Loucy (cell line): ENCODE results near the gene GRID2.

Experiments used
- H2AFZ ChIP-seq: fragments of 200-600 bp; sonication (generic); 2 replicates; pipeline ENCODE4 v1.6.0; 2016; ENCODE audit warnings: antibody characterized with exemption, mild to moderate bottlenecking, low read length, moderate library complexity
- H3F3A ChIP-seq: fragments of 200-600 bp; 2 replicates; pipeline ENCODE4 v1.6.0; 2016; ENCODE audit warnings: antibody characterized with exemption, low read depth, mild to moderate bottlenecking
- H3K27me3 ChIP-seq: fragments of 200-600 bp; sonication (generic); 2 replicates; pipeline ENCODE4 v1.6.1; 2014; ENCODE audit warnings: low read length, mild to moderate bottlenecking; ENCODE audit not compliant: insufficient read depth, poor library complexity, severe bottlenecking
- H3K36me3 ChIP-seq: fragments of 200-600 bp; sonication (generic); 2 replicates; pipeline ENCODE4 v1.6.1; 2016; ENCODE audit warnings: low read length; ENCODE audit not compliant: insufficient read depth
- H3K4me1 ChIP-seq: fragments of 200-600 bp; sonication (generic); 2 replicates; pipeline ENCODE4 v1.5.1; 2014; ENCODE audit warnings: low read length, mild to moderate bottlenecking; ENCODE audit not compliant: insufficient read depth, poor library complexity, severe bottlenecking
- H3K4me2 ChIP-seq: fragments of 200-600 bp; sonication (generic); 2 replicates; pipeline ENCODE4 v1.6.0; 2014; ENCODE audit warnings: antibody characterized with exemption, low read length, low read depth, mild to moderate bottlenecking; ENCODE audit not compliant: poor library complexity, severe bottlenecking
- H3K4me3 ChIP-seq: fragments of 200-600 bp; sonication (generic); 2 replicates; pipeline ENCODE4 v1.5.1; 2014; ENCODE audit warnings: low read length, mild to moderate bottlenecking, mixed read lengths; ENCODE audit not compliant: poor library complexity, severe bottlenecking
- H3K79me2 ChIP-seq: fragments of 200-600 bp; sonication (generic); 2 replicates; pipeline ENCODE4 v1.6.1; 2014; ENCODE audit warnings: low read length; ENCODE audit not compliant: insufficient read depth
- H3K9ac ChIP-seq: fragments of 200-600 bp; sonication (generic); 2 replicates; pipeline ENCODE4 v1.6.0; 2014; ENCODE audit warnings: mild to moderate bottlenecking, low read depth, low read length, moderate library complexity; ENCODE audit not compliant: poor library complexity, severe bottlenecking
- H3K9me2 ChIP-seq: fragments of 200-600 bp; sonication (generic); replicated peaks from 2 replicates; pipeline ENCODE4 v1.6.1; 2016; ENCODE audit warnings: low read depth, low read length, mixed read lengths
- H3K9me3 ChIP-seq: fragments of 200-600 bp; sonication (generic); 2 replicates; pipeline ENCODE4 v1.6.1; 2014; ENCODE audit warnings: mild to moderate bottlenecking, antibody characterized with exemption, low read length, low read depth; ENCODE audit not compliant: insufficient read depth
- H4K20me1 ChIP-seq: fragments of 200-600 bp; sonication (generic); 2 replicates; pipeline ENCODE4 v1.6.0; 2014; ENCODE audit warnings: antibody characterized with exemption, low read length, mild to moderate bottlenecking; ENCODE audit not compliant: insufficient read depth, poor library complexity, severe bottlenecking
- EZH2phosphoT487 ChIP-seq: fragments of 200-600 bp; IDR thresholded peaks from 2 replicates; pipeline ENCODE4 v1.6.1; 2018; ENCODE audit warnings: antibody characterized with exemption, mild to moderate bottlenecking, moderate library complexity, borderline replicate concordance
- TF ChIP-seq, protein P1 (sequence below): fragments of 200-600 bp; sonication (generic); conservative IDR thresholded peaks from 2 replicates; pipeline ENCODE4 v1.5.1; 2014; ENCODE audit warnings: mild to moderate bottlenecking, antibody characterized with exemption, low read length

The GRID2 gene

DNA sequence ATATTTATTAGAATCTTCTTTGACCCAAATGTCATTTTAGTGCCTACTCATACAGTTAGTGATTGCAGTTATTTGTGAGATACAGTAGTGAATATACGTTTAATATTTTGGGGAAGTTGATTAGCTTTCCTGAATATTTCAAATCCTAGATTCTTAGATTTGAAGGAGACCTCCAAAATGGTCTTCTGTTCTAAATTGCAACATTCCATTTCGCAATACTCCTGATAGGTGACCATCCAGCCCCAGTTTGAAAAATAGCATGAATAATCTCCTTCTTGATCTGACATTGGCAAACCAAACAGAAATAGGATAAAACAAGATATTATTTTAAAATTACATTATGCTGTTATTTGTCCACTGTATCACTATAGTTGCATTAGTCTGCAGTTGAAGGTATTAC, 505.6 kb downstream of the GRID2 start:
- H3K27me3 ChIP-seq: no peaks in the 10 kb centered on the region
- H3K4me3 ChIP-seq: no peak overlapping the region
- no peaks in the 10 kb centered on the region for H4K20me1 ChIP-seq
- H3K4me2 ChIP-seq: no peak overlapping the region
- H3K4me1 ChIP-seq: no peaks in the 10 kb centered on the region
- H3K36me3 ChIP-seq: no peaks in the 10 kb centered on the region
- no peaks in the 10 kb centered on the region for H3F3A ChIP-seq
- no peak for TF ChIP-seq EZH2phosphoT487
- TF ChIP-seq, protein P1, sequence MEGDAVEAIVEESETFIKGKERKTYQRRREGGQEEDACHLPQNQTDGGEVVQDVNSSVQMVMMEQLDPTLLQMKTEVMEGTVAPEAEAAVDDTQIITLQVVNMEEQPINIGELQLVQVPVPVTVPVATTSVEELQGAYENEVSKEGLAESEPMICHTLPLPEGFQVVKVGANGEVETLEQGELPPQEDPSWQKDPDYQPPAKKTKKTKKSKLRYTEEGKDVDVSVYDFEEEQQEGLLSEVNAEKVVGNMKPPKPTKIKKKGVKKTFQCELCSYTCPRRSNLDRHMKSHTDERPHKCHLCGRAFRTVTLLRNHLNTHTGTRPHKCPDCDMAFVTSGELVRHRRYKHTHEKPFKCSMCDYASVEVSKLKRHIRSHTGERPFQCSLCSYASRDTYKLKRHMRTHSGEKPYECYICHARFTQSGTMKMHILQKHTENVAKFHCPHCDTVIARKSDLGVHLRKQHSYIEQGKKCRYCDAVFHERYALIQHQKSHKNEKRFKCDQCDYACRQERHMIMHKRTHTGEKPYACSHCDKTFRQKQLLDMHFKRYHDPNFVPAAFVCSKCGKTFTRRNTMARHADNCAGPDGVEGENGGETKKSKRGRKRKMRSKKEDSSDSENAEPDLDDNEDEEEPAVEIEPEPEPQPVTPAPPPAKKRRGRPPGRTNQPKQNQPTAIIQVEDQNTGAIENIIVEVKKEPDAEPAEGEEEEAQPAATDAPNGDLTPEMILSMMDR: no peak
- H3K9ac ChIP-seq: no peak overlapping the region
- no peaks in the 10 kb centered on the region for H3K79me2 ChIP-seq
- H2AFZ ChIP-seq: no peak overlapping the region
- H3K9me2 ChIP-seq: no peaks in the 10 kb centered on the region
- H3K9me3 ChIP-seq: no peaks in the 10 kb centered on the region

- no peaks in the 10 kb centered on the region for H3K79me2 ChIP-seq
- H3K4me1 ChIP-seq: no peaks in the 10 kb centered on the region
- no peaks in the 10 kb centered on the region for H4K20me1 ChIP-seq
- no peaks in the 10 kb centered on the region for H3K36me3 ChIP-seq
- no peak overlapping the region for H3K4me2 ChIP-seq
- H3K9me2 ChIP-seq: no peaks in the 10 kb centered on the region
- no peak overlapping the region for H3K9ac ChIP-seq
- H3K27me3 ChIP-seq: no peaks in the 10 kb centered on the region
- H3F3A ChIP-seq: no peaks in the 10 kb centered on the region
- no peak overlapping the region for H2AFZ ChIP-seq
- TF ChIP-seq, protein P1: no peak
- TF ChIP-seq EZH2phosphoT487: no peak
- H3K9me3 ChIP-seq: no peaks in the 10 kb centered on the region
- no peak overlapping the region for H3K4me3 ChIP-seq
Observed at GRCh38 chr4:92812652-92813051, 508.9 kb downstream of the GRID2 start.

GRCh38 chr4:92814677-92815076, 510.9 kb downstream of the GRID2 start:
- Histone ChIP-seq H3K9me2 (no peaks in the 10 kb centered on the region), H3K36me3 (no peaks in the 10 kb centered on the region), H3K4me1 (no peaks in the 10 kb centered on the region), H2AFZ (no peak overlapping the region), H3K79me2 (no peaks in the 10 kb centered on the region), H3K9ac (no peak overlapping the region), H3K27me3 (no peaks in the 10 kb centered on the region), H3F3A (no peaks in the 10 kb centered on the region), H3K4me3 (no peak overlapping the region), H4K20me1 (no peaks in the 10 kb centered on the region), H3K4me2 (no peak overlapping the region), H3K9me3 (no peaks in the 10 kb centered on the region)
- TF ChIP-seq, protein P1: no peak
